ENCODE measurements around the gene RADIL.

- TF ChIP-seq, protein P1, sequence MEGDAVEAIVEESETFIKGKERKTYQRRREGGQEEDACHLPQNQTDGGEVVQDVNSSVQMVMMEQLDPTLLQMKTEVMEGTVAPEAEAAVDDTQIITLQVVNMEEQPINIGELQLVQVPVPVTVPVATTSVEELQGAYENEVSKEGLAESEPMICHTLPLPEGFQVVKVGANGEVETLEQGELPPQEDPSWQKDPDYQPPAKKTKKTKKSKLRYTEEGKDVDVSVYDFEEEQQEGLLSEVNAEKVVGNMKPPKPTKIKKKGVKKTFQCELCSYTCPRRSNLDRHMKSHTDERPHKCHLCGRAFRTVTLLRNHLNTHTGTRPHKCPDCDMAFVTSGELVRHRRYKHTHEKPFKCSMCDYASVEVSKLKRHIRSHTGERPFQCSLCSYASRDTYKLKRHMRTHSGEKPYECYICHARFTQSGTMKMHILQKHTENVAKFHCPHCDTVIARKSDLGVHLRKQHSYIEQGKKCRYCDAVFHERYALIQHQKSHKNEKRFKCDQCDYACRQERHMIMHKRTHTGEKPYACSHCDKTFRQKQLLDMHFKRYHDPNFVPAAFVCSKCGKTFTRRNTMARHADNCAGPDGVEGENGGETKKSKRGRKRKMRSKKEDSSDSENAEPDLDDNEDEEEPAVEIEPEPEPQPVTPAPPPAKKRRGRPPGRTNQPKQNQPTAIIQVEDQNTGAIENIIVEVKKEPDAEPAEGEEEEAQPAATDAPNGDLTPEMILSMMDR (conservative IDR thresholded peaks at IDR 0.05; ENCODE audit: low read length) = no peak
- no peak for TF ChIP-seq EZH2phosphoT487 (IDR thresholded peaks at IDR 0.05; ENCODE audit: borderline replicate concordance)
These were observed 121.1 kb downstream of the RADIL start for GRCh38 chr7:4762121-4763055.
